ENCODE results near the gene KIF13A.

GRCh38 chr6:18031680-18032256 lies 44.3 kb upstream of the KIF13A start:
- TF ChIP-seq CTCF (IDR thresholded peaks at IDR 0.05) (no peak), ZFX (IDR thresholded peaks at IDR 0.05; ENCODE audit: borderline replicate concordance) (no peak)

Data from 22Rv1 (cell line).